PFSK-1 (cell line): ENCODE measurements around the gene BEGAIN.

Source experiments
- REST ChIP-seq, 2 experiments: IDR thresholded peaks; 2 replicates each; pipeline versions ENCODE4 v1.6.1 to v1.8.0; 2011 to 2012; ENCODE audit warnings: low read depth in 2 of 2, low read length in 2 of 2, control low read depth in 1 of 2, inconsistent platforms in 1 of 2, mild to moderate bottlenecking in 1 of 2, moderate library complexity in 1 of 2; ENCODE audit not compliant: insufficient read depth in 1 of 2
- TAF1 ChIP-seq: IDR thresholded peaks from 2 replicates; pipeline ENCODE4 v1.6.1; 2012; ENCODE audit warnings: low read length, control low read depth, borderline replicate concordance; ENCODE audit not compliant: insufficient read depth

- TF ChIP-seq REST (IDR thresholded peaks at IDR 0.05; ENCODE audit: insufficient read depth in 1 of 2, low read depth in 2 of 2, low read length in 2 of 2) (no peak), TAF1 (no peak)
Observed at GRCh38 chr14:100612986-100613385, 25.8 kb upstream of the BEGAIN start.
